ENCODE data around the gene XRCC5.

Gene XRCC5

DNA sequence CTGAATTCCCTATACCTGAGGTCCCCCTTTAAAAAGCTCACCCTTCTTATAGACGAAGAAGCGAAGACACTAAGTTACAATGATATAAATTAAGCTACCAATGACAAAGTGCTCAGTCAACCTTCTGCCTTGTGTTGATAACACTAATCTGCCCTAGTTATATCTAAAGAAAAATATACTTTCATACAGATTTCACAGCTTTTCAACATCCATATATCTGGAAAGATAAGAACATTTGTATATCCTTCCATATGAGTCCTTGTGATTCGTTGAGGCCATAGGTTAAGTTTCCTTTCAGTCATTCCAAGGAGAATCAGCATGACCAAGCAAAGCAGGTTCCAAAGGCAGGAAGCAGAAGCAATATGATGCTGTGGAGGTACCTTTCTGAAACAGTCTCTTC is 46.8 kb downstream of the XRCC5 start:
- no peak for DNase-seq (ENCODE audit: low read depth in 2 of 2)

DNA sequence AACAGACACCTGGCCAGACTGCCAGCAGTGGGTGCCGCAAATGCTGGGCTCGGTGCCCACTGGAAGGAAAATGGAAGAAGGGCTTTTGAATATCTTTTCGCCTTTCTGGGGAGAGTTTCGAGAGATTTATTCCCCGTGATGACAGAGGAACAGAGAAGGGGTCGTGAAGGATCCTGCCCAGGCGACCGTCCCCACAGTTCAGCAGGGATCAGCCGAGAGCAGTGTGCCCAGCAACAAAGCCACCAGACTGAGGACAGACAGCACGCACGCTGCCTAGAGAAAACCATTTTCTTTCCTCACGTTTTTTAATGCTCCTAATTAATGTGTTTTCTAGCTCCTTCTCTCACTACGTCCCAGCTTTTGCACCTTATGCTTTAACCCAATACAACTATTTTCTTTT is 47.7 kb downstream of the XRCC5 start:
- DNase-seq (ENCODE audit: low read depth in 2 of 2) = no peak

- no peak for DNase-seq (ENCODE audit: low read depth in 2 of 2)
Measured at GRCh38 chr2:216159144-216159543, 50.0 kb downstream of the XRCC5 start.

GRCh38 chr2:216159646-216160045 is 50.5 kb downstream of the XRCC5 start:
- DNase-seq (ENCODE audit: low read depth in 2 of 2) = no peak

GRCh38 chr2:216160786-216161185 is 51.6 kb downstream of the XRCC5 start:
- no peak for DNase-seq (ENCODE audit: low read depth in 2 of 2)

GRCh38 chr2:216161967-216162366 is 52.8 kb downstream of the XRCC5 start:
- DNase-seq (ENCODE audit: low read depth in 2 of 2) = no peak

- DNase-seq (ENCODE audit: low read depth in 2 of 2) = no peak
Measured at GRCh38 chr2:216163518-216163917, 54.4 kb downstream of the XRCC5 start.

DNA sequence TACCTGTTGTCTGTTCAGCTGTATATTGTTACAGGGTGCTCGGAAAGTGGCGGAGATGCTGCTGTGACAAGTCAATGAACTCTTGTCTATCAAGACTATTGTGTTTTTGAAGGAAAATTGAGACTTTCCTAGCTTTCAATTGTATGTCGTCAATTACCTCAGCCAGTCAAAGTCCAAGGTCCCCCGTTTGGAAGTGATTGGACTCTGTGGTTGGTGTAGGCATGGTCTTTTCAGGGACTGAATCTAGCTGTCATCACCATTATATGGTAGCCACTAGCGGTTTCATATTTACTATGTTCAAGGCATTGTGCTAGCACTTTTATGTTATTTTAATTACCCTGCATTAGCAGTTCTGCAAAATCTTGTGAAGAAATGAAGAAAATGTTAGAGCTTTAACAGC is 54.9 kb downstream of the XRCC5 start:
- DNase-seq (ENCODE audit: low read depth in 2 of 2) = no peak

- DNase-seq (ENCODE audit: low read depth in 2 of 2) = no peak
Measured at GRCh38 chr2:216164576-216164975, 55.4 kb downstream of the XRCC5 start.

DNA sequence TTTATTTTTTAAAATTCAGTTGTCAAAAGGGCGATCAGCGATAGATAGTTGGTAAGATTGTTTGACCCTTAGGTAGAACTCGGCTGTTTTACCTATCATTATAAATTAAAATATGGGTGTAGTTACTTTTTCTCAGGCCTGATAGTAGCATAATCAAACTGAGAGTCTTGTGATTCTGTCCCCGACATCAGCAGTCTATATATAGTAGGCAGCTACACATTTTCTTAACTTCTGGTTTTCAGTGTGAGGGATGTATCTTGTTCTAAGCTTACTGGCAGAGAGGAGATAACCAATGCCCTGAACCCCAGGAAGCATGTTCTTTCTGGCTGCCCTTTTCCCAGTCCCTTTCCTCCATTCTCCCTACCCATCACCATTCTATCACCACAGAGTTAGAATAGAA is 56.6 kb downstream of the XRCC5 start:
- no peak for DNase-seq (ENCODE audit: low read depth in 2 of 2)

GRCh38 chr2:216169087-216169486 is 59.9 kb downstream of the XRCC5 start:
- DNase-seq (ENCODE audit: low read depth in 2 of 2) = no peak

GRCh38 chr2:216170076-216170763 is 61.1 kb downstream of the XRCC5 start:
- no peak for DNase-seq (ENCODE audit: low read depth in 2 of 2)

DNA sequence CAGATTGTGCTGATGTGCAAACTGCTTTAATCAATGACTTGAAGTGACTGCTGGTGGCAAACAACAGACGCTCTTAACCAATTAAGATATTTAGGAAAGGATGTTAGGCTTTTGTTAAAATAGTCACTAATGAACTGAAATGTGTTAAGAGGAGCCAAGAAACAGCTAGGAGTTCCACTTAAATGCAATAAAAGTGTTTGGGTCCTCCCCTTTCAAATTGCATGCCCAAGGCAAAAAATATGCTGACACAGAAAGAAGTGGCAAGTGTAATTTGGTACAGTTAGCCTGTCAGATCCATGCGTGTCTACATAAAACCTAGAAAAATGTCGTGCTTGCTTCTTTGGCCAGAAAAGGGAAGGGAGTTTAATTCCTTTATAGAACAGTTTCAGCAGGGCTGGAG is 61.9 kb downstream of the XRCC5 start:
- no peak for DNase-seq (ENCODE audit: low read depth in 2 of 2)

DNA sequence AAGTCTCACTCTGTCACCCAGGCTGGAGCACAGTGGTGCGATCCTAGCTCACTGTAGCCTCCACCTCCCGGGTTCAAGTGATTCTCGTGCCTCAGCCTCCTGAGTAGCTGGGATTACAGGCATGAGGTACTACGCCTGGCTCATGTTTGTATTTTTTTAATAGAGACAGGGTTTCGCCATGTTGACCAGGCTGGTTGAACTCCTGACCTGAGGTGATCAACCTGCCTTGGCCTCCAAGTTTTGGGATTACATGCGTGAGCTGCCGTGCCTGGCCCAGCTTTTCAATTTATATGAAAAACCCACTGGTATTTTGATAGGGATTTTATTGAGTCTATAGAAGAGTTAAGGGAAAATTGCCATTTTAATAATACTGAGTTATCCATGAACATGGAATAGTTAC is 63.3 kb downstream of the XRCC5 start:
- no peak for DNase-seq (ENCODE audit: low read depth in 2 of 2)

DNA sequence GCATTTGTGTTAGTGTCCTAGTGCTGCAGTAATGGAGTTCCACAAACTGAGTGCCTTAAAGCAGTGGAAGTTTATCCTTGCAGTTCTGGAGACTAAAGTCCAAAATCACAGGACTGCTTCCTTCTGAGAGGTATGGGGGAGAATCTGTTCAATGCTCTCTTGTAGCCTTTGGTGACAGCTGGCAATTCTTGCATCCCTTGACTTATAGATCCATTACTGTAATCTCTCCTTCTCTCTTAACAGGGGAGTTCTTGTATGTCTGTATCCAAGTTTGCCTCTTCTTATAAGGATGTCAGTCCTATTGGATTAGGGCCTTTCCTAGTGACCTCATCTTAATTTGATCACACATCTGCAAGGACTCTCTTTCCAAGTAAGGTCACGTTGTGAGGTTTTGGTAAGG is 69.9 kb downstream of the XRCC5 start:
- no peak for DNase-seq (ENCODE audit: low read depth in 2 of 2)

GRCh38 chr2:216181351-216181750 is 72.2 kb downstream of the XRCC5 start:
- DNase-seq (ENCODE audit: low read depth in 2 of 2) = no peak

DNA sequence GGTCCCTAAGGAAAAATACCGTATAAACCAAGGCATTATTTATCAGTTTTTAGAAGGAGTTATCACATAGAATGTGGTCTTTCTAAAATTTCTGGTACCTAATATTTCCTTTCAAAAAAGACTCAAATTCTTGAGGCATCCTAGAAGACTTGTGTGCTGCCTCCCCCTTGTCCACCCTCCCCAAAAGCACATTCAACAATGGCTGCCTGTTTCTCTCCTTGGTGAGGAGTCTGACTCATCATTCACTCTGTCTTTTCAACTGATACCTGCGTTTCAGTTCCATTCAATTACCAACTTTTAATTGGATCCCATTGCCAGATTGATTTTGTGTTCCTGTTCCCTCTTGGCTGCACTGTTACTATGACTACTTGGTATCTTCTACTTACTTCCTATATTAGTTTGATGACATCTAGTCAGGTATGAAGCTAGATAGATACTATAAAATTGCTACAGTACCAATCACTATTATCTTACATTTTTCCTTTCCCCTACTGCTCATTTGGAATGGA is 72.9 kb downstream of the XRCC5 start:
- DNase-seq (ENCODE audit: low read depth in 2 of 2) = no peak

DNA sequence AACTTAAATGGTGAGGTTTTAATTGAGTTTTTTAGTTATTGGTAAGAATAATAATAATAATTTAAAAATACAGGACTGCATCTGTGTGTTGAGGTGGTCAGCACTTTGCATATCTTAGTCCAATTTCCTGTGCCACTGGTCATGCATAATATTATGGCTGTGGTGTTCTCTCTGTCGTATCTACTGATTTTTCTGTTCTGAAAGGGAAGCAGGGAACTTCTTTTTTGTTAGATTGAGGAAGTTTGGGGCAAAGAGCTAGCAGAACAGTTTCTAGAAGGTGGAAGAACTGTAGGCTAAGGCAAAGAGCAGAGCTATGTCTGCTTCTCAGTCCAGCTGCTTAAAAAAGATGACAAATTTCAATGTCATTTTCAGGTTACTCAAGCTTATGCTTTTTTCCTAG is 74.3 kb downstream of the XRCC5 start:
- no peak for DNase-seq (ENCODE audit: low read depth in 2 of 2)

GRCh38 chr2:216188559-216188850 is 79.4 kb downstream of the XRCC5 start:
- DNase-seq (ENCODE audit: low read depth in 2 of 2) = no peak

- no peak for DNase-seq (ENCODE audit: low read depth in 2 of 2)
Measured at GRCh38 chr2:216188956-216189355, 79.8 kb downstream of the XRCC5 start.

DNA sequence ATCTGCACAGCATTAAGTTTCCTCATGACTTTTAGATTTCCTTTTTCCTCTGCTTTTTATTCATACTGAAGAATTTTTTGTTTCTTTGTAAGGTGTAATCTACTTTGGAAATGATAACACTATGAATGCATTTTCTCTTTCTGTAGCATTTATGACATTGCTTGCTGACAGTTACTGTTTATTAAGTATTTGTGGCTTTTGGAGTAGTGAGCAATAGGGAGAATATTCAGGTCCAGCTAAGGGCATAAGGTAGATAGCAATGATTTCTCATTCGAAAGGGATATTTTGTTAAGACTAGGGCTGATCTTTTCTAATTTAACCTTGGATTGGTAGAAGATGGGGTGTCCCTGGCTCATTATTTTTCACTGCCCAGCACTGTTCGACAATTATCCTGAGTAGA is 80.3 kb downstream of the XRCC5 start:
- DNase-seq (ENCODE audit: low read depth in 2 of 2) = no peak

- DNase-seq (ENCODE audit: low read depth in 2 of 2) = no peak
Measured at GRCh38 chr2:216192181-216192580, 83.0 kb downstream of the XRCC5 start.

DNA sequence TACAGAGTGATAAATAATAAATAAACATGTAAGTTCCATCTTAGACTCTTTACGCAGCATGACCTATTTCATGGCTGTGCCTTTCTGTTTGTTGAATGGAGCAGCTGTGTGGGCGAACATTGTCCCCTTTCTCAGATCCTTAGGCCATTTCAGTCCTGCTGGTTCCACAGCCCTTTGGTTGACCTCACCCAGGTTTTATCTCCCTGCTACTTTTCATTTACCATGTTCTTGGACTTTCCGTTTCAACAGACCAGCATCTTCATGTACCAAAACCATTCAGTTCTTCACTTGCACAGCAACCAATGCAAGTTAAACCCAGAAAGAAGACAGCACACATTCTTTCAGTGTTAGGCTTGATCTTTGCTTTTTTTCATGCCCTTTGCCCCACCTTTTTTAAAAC is 83.8 kb downstream of the XRCC5 start:
- no peak for DNase-seq (ENCODE audit: low read depth in 2 of 2)

GRCh38 chr2:216194013-216194412 is 84.9 kb downstream of the XRCC5 start:
- no peak for DNase-seq (ENCODE audit: low read depth in 2 of 2)
